GM18526 (cell line): ENCODE results near the gene CDKL1.

ENCODE experiments used
- POLR2A ChIP-seq: IDR thresholded peaks from 3 replicates; pipeline ENCODE4 v1.6.1; 2011; ENCODE audit not compliant: insufficient read length; ENCODE audit errors: extremely low read depth

Gene CDKL1

DNA sequence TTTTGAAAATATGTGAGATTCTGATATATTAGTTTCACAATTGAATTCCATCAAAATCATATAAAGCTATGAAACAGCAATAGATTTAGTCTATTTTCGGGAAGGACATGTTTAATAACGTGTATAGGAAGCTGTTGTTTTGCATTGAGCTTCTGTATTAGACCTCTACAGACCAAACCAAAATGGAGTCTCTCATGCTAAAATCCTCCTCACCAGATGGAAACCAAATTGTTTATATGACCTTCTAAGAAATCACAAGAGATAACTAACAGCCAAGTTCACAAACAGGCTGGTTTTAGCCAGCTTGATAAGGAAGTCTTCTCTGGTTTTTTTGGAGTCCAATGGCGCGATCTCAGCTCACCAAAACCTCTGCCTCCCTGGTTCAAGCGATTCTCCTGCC, 108.5 kb downstream of the CDKL1 start:
- TF ChIP-seq POLR2A, result no peak

DNA sequence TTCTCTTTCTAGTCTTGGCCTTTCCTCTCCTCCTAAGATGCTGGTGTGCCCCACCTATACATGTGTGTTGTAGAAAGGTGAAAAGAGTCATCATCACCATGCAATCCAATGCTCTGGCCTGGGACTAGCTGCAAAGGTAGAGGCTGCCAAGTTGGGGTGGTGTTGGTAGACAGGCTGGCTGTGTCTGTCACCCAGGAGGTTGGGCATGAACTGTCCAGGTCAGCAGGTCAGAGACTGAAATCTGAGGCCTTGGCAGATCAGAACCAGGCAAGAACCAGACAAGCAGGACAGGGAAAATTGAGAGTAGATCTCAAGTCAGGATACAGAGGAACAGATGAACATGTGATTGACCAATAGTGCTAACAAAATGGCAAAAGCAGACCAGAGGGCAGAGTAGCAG, 110.8 kb downstream of the CDKL1 start:
- no peak for TF ChIP-seq POLR2A
